DND-41 (cell line): ENCODE results near the gene SLC7A1.

Experiments used
- CTCF ChIP-seq: IDR thresholded peaks from 2 replicates; pipeline ENCODE4 v1.5.1; 2012; ENCODE audit warnings: borderline replicate concordance, low read length, moderate library complexity, mild to moderate bottlenecking; ENCODE audit not compliant: poor library complexity, severe bottlenecking; ENCODE audit errors: extremely low read depth
- EZH2 ChIP-seq: IDR thresholded peaks from 3 replicates; pipeline ENCODE4 v1.6.1; 2012; ENCODE audit warnings: borderline replicate concordance, low read depth, mild to moderate bottlenecking, moderate library complexity, low read length, inconsistent platforms; ENCODE audit not compliant: severe bottlenecking

DNA sequence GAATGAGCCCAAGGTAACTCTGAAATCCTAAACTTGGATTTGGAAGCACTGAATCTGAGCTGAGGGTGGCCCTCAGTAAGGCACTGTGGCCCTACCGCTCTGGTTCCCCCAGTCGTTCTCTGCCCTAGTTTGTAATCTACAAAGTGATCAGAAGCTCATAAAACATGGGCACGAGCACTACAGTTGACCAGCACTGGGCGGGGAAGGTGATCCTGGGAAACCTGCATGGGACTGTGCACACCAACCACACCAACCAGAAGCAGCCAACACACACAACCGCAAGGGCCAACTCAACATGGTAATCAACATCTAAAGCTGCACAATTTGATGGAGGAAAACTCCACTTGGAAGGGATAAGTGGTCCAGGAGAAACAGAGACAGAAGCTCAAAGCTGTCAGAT is 22.9 kb downstream of the SLC7A1 start:
- TF ChIP-seq EZH2 (no peak), CTCF (no peak)
